Heart right ventricle (tissue), 16 donors: ENCODE data around the gene PNPLA4. TPM values are rescaled to one million over a fixed set of nuclear protein-coding genes. Genes with fewer than 3 reads are reported as not detected.

Experiments
- ATAC-seq, 8 donors: fragments of 200-7000 bp; cut with Tn5 transposase; one replicate each; pipeline ENCODE4 v1.9.1; 2020; ENCODE audit warnings: mild to moderate bottlenecking in 8 of 8, moderate library complexity in 8 of 8, moderate number of reproducible peaks in 1 of 8
- DNase-seq, 2 donors: peaks; one replicate each; pipeline ENCODE4 v3.0.0-alpha.2; 2020
- H3K27ac ChIP-seq, 10 donors: fragments of 200-600 bp; sonication (generic) in 2 of 10; one replicate each; pipeline versions ENCODE4 v1.5.0 to v1.8.0; 2020 to 2022; ENCODE audit warnings: mild to moderate bottlenecking in 3 of 10
- H3K27me3 ChIP-seq, 7 donors: fragments of 200-600 bp; one replicate each; pipeline ENCODE4 v1.8.0; 2021 to 2022; ENCODE audit warnings: mild to moderate bottlenecking in 2 of 7
- H3K36me3 ChIP-seq, 9 donors: fragments of 200-600 bp; sonication (generic) in 1 of 9; one replicate each; pipeline versions ENCODE4 v1.5.0 to v1.8.0; 2020 to 2022; ENCODE audit warnings: mild to moderate bottlenecking in 2 of 9
- H3K4me1 ChIP-seq, 9 donors: fragments of 200-600 bp; sonication (generic) in 1 of 9; one replicate each; pipeline versions ENCODE4 v1.5.0 to v1.8.0; 2020 to 2022; ENCODE audit warnings: mild to moderate bottlenecking in 4 of 9
- H3K4me3 ChIP-seq, 10 donors: fragments of 200-600 bp; sonication (generic) in 2 of 10; one replicate each; pipeline versions ENCODE4 v1.5.0 to v1.8.0; 2020 to 2022; ENCODE audit warnings: mild to moderate bottlenecking in 7 of 10, moderate library complexity in 2 of 10
- H3K9me3 ChIP-seq, 11 donors: fragments of 200-600 bp in 10 of 11; sonication (generic) in 2 of 11; one replicate each; pipeline versions ENCODE4 v1.5.0 to v1.8.0; 2013 to 2022; ENCODE audit warnings: mild to moderate bottlenecking in 2 of 11, control low read depth in 1 of 11, moderate library complexity in 1 of 11
- CTCF ChIP-seq, 9 donors: fragments of 200-600 bp; sonication (generic) in 2 of 9; IDR thresholded peaks; one replicate each; pipeline versions ENCODE4 v1.5.0 to v1.8.0; 2021 to 2022; ENCODE audit warnings: antibody characterized with exemption in 9 of 9, mild to moderate bottlenecking in 5 of 9, moderate library complexity in 1 of 9
- WGBS, 2 donors: extraction: QIAGEN DNeasy Blood & Tissue Kit; methylation state at CpG; one replicate each; pipeline ENCODE4 v1.1.7; 2013; ENCODE audit warnings: inconsistent platforms in 1 of 2; 5-methylcytosine and 5-hydroxymethylcytosine counted together
- intact Hi-C, 10 donors: fragments of 100-400 bp; cut with DNase I; formaldehyde crosslinking; loops; one replicate each; pipeline versions ENCODE4 v1.11.1 to v1.14.2; 2022
- polyA plus RNA-seq, 2 donors: library from polyadenylated mRNA; stranded (reverse); fragments of 200-250 nt; gene quantifications; one replicate each; pipeline ENCODE4 v1.2.3, GENCODE V29; 2013
- total RNA-seq, 10 donors: library from RNA; stranded (reverse); fragmentation: NEBNext Ultra II Directional in 3 of 10; extraction: Animal tissue kit (Norgen Biotek cat#: 25700) in 3 of 10; gene quantifications; one replicate each; pipeline versions ENCODE4 v1.2.1 to v1.2.4, GENCODE V29; 2021 to 2023
- donor health status: Arrhythmogenic right ventricular cardiomyopathy.
- donor health status: ischemic (EF 13 %, LVEDD 7.1; RV severe dilation, severe dysfunction).
- donor health status: healthy with polysubstance abuse.
- donor health status: DM: no; HTN: yes; CAD: no.
- donor health status: DM: no; HTN: no; CAD: no.
- donor health status: ischemic (EF 25% LVEDD 6.9; RV normal size, moderate dysfunction).
- donor health status: ischemic (EF 25% LVEDD 5.7; RV mildly dilated, moderate dysfunction).
- donor health status: healthy.
- donor health status: DM: yes; HTN: yes; CAD: no.
- donor health status: Ischemic cardiomyopathy.
- donor health status: ischemic (EF 35%, LVEDD 5.7; RV mildly dilated, moderate dysfunction).
- donor health status: nonischemic (EF 11% LVEDD 7.7; RV severe dilation, severe dysfunction).
- donor health status: DM: yes; HTN: yes; CAD: no.
- donor health status: PGD.
- donor health status: ischemic (EF 29% LVEDD 5.4; RV normal size, mild dysfunction).
- donor health status: nonischemic (EF 23%, LVEDD 6.1; RV moderate dilation, normal function).

Gene PNPLA4
- total and polyA plus RNA-seq, 12 donors = 9.4 to 44.1 (median 38.1) TPM

- Histone ChIP-seq H3K27me3 (no peaks in the 10 kb centered on the region), H3K9me3 (no peaks in the 10 kb centered on the region), H3K4me3 (peak overlapping the region; percentile 46 to 67 (median 64)), H3K4me1 (peaks cover 0 to 24% (median 3%) of the 10 kb centered on the region in 9 donors), H3K36me3 (peaks cover 0 to 14% (median 0%) of the 10 kb centered on the region in 9 donors), H3K27ac (peak overlapping the region; percentile 48 to 88 (median 76))
- no peak for DNase-seq
- intact Hi-C loops = loop anchor here in 2 of 10 donors (5.0 to 10.0 kb wide), 3 partner anchors 202 to 1905 kb away; partner anchors contain the start of genes PUDP (in 1 of the 2) and STS (in 1 of the 2)
- WGBS, 2 donors = 9 to 16% methylated on average over 6 to 20 of the region's 20 CpGs
- TF ChIP-seq CTCF (IDR thresholded peaks at IDR 0.05) = no peak
- no peak for ATAC-seq
Observed at GRCh38 chrX:7926914-7927258, 327 bp downstream of the PNPLA4 start.

- peak overlapping the region; percentile 46 to 67 (median 64) for H3K4me3 ChIP-seq
- no peaks in the 10 kb centered on the region for H3K27me3 ChIP-seq
- no peak for TF ChIP-seq CTCF (IDR thresholded peaks at IDR 0.05)
- peaks cover 0 to 17% (median 0%) of the 10 kb centered on the region in 9 donors for H3K36me3 ChIP-seq
- intact Hi-C loops = loop anchor here in 2 of 10 donors (5.0 to 10.0 kb wide), 3 partner anchors 202 to 1904 kb away; partner anchors contain the start of genes PUDP (in 1 of the 2) and STS (in 1 of the 2)
- peak overlapping the region in 9 of 10 donors; percentile 62 to 88 (median 77) for H3K27ac ChIP-seq
- H3K4me1 ChIP-seq = peaks cover 0 to 24% (median 3%) of the 10 kb centered on the region in 9 donors
- ATAC-seq (no peak), DNase-seq (no peak)
- WGBS, 2 donors = 84 to 90% methylated on average over 5 of the region's 5 CpGs
- no peaks in the 10 kb centered on the region for H3K9me3 ChIP-seq
Observed at GRCh38 chrX:7926501-7926900, 712 bp downstream of the PNPLA4 start.

- no peak overlapping the region for H3K27ac ChIP-seq
- TF ChIP-seq CTCF (IDR thresholded peaks at IDR 0.05) = peak; percentile 31 to 79 (median 61)
- H3K27me3 ChIP-seq = no peaks in the 10 kb centered on the region
- intact Hi-C loops = loop anchor here in 2 of 10 donors (5.0 to 10.0 kb wide), 3 partner anchors 201 to 1904 kb away; partner anchors contain the start of genes PUDP (in 1 of the 2) and STS (in 1 of the 2)
- peak in 6 of 8 donors; percentile 39 to 58 (median 46) for ATAC-seq
- DNase-seq = peak; percentile 23 to 37
- no peaks in the 10 kb centered on the region for H3K9me3 ChIP-seq
- H3K36me3 ChIP-seq = peaks cover 0 to 23% (median 0%) of the 10 kb centered on the region in 9 donors
- H3K4me1 ChIP-seq = peaks cover 0 to 24% (median 3%) of the 10 kb centered on the region in 9 donors
- no peak overlapping the region for H3K4me3 ChIP-seq
- 17 to 18% methylated on average over 9 of the region's 9 CpGs for WGBS, 2 donors
Observed at GRCh38 chrX:7925867-7926472, 1.2 kb downstream of the PNPLA4 start.

GRCh38 chrX:7921750-7922149, 5.5 kb downstream of the PNPLA4 start:
- peaks cover 0 to 56% (median 0%) of the 10 kb centered on the region in 9 donors for H3K36me3 ChIP-seq
- H3K9me3 ChIP-seq = no peaks in the 10 kb centered on the region
- H3K4me3 ChIP-seq = no peak overlapping the region
- ATAC-seq (no peak), DNase-seq (no peak)
- TF ChIP-seq CTCF (IDR thresholded peaks at IDR 0.05) = no peak
- intact Hi-C loops = loop anchor here in 2 of 10 donors (10.0 kb wide), 2 partner anchors 197 to 777 kb away; partner anchors contain the start of genes PUDP (in 1 of the 2) and STS (in 1 of the 2)
- peaks cover 0 to 17% (median 0%) of the 10 kb centered on the region in 9 donors for H3K4me1 ChIP-seq
- 95 to 96% methylated on average over 12 of the region's 12 CpGs for WGBS, 2 donors
- H3K27me3 ChIP-seq = no peaks in the 10 kb centered on the region
- H3K27ac ChIP-seq = no peak overlapping the region
